SK-N-SH (cell line): ENCODE data around the gene IRX3. TPM values are rescaled to one million over a fixed set of nuclear protein-coding genes. Genes with fewer than 3 reads are reported as not detected.

ENCODE experiments used
- CTCF ChIA-PET: fragments of 300-600, 350-600 bp; formaldehyde crosslinking; extraction: SDS; loops from one replicate; lab custom pipeline; 2021; lab: Yijun Ruan, JAX
- POLR2A ChIA-PET: fragments of 350-600 bp; sonication (Branson Sonifier 250); formaldehyde crosslinking; extraction: SDS; loops from one replicate; lab custom pipeline; 2020; ENCODE audit warnings: antibody characterized with exemption, inconsistent platforms; lab: Yijun Ruan, JAX
- DNase-seq: peaks from one replicate; pipeline ENCODE4 v3.0.0; 2012
- H2AFZ ChIP-seq: fragments of 200-600 bp; sonication (generic); 2 replicates; pipeline ENCODE4 v1.8.1; 2016; ENCODE audit warnings: antibody characterized with exemption, mild to moderate bottlenecking, low read depth
- H3F3A ChIP-seq: fragments of 200-600 bp; sonication (generic); replicated peaks from 2 replicates; pipeline ENCODE3; 2016; ENCODE audit warnings: antibody characterized with exemption, mild to moderate bottlenecking; ENCODE audit not compliant: insufficient read depth
- H3K27ac ChIP-seq, 2 experiments: fragments of 200-500 bp in 1 of 2; fragments of 200-600 bp in 1 of 2; sonication (Bioruptor generic) in 1 of 2; sonication (generic), shearing (Covaris generic) in 1 of 2; 2 replicates each; pipeline versions ENCODE4 v1.5.1 to v1.6.1; 2014 to 2016; ENCODE audit warnings: low read depth in 2 of 2, inconsistent platforms in 1 of 2, low read length in 1 of 2, mild to moderate bottlenecking in 1 of 2, mixed read lengths in 1 of 2
- H3K27me3 ChIP-seq: fragments of 200-600 bp; sonication (generic), shearing (Covaris generic); 2 replicates; pipeline ENCODE4 v1.6.1; 2016; ENCODE audit warnings: mixed run types; ENCODE audit not compliant: insufficient read depth
- H3K36me3 ChIP-seq, 2 experiments: fragments of 200-500 bp in 1 of 2; fragments of 200-600 bp in 1 of 2; sonication (Bioruptor generic) in 1 of 2; sonication (generic) in 1 of 2; replicated peaks in 1 of 2; 2 replicates each; pipeline versions ENCODE3 to v1.5.1; 2014 to 2016; ENCODE audit warnings: low read length in 1 of 2, mild to moderate bottlenecking in 1 of 2; ENCODE audit not compliant: insufficient read depth in 2 of 2, control insufficient read depth in 1 of 2
- H3K4me1 ChIP-seq, 2 experiments: fragments of 200-500 bp in 1 of 2; fragments of 200-600 bp in 1 of 2; sonication (Bioruptor generic) in 1 of 2; sonication (generic), shearing (Covaris generic) in 1 of 2; 2 replicates each; pipeline versions ENCODE4 v1.5.1 to v1.6.1; 2014 to 2016; ENCODE audit warnings: low read depth in 1 of 2, low read length in 1 of 2, mixed run types in 1 of 2; ENCODE audit not compliant: insufficient read depth in 2 of 2, control insufficient read depth in 1 of 2
- H3K4me2 ChIP-seq: fragments of 200-600 bp; sonication (generic), shearing (Covaris generic); 2 replicates; pipeline ENCODE4 v1.6.1; 2017; ENCODE audit warnings: mixed run types
- H3K4me3 ChIP-seq, 2 experiments: fragments of 200-500 bp in 1 of 2; fragments of 200-600 bp in 1 of 2; sonication (Bioruptor generic) in 1 of 2; sonication (generic), shearing (Covaris generic) in 1 of 2; 2 replicates each; pipeline versions ENCODE4 v1.5.1 to v1.8.1; 2014 to 2016; ENCODE audit warnings: low read depth in 2 of 2, inconsistent platforms in 1 of 2, low read length in 1 of 2, mild to moderate bottlenecking in 1 of 2, mixed read lengths in 1 of 2, moderate library complexity in 1 of 2
- H3K79me2 ChIP-seq: fragments of 200-600 bp; sonication (generic); 2 replicates; pipeline ENCODE4 v1.8.1; 2017; ENCODE audit warnings: mild to moderate bottlenecking; ENCODE audit not compliant: insufficient read depth
- H3K9ac ChIP-seq: fragments of 200-600 bp; sonication (generic); 2 replicates; pipeline ENCODE4 v1.6.1; 2017; ENCODE audit warnings: mixed run types
- H3K9me2 ChIP-seq: fragments of 200-600 bp; sonication (generic); 2 replicates; pipeline ENCODE4 v1.6.1; 2017; ENCODE audit warnings: mixed run types
- H3K9me3 ChIP-seq: fragments of 200-600 bp; sonication (generic); 2 replicates; pipeline ENCODE4 v1.6.1; 2017; ENCODE audit warnings: mixed run types, mild to moderate bottlenecking, moderate library complexity
- H4K20me1 ChIP-seq: fragments of 200-600 bp; sonication (generic); 2 replicates; pipeline ENCODE4 v1.6.1; 2017; ENCODE audit warnings: mild to moderate bottlenecking, mixed run types; ENCODE audit not compliant: insufficient read depth
- CHD2 ChIP-seq: fragments of 150-350 bp; IDR thresholded peaks from 2 replicates; pipeline ENCODE4 v1.6.1; 2018; ENCODE audit warnings: low read length; ENCODE audit not compliant: partially characterized antibody
- ELF1 ChIP-seq: IDR thresholded peaks from 2 replicates; pipeline ENCODE4 v1.4.0; 2012
- EP300 ChIP-seq, 2 experiments: IDR thresholded peaks; 2 replicates each; pipeline versions ENCODE4 v1.4.0 to v1.6.1; 2012; ENCODE audit warnings: borderline replicate concordance in 1 of 2, low read depth in 1 of 2, low read length in 1 of 2
- EZH2phosphoT487 ChIP-seq: fragments of 200-600 bp; sonication (generic); IDR thresholded peaks from 2 replicates; pipeline ENCODE4 v1.6.1; 2017; ENCODE audit warnings: low read depth, mixed run types, mild to moderate bottlenecking, antibody characterized with exemption, moderate library complexity, borderline replicate concordance
- FOSL2 ChIP-seq: IDR thresholded peaks from 2 replicates; pipeline ENCODE4 v1.4.0; 2012; ENCODE audit warnings: low read depth, mild to moderate bottlenecking, moderate library complexity, borderline replicate concordance
- FOXJ3 ChIP-seq: sonication (generic); formaldehyde crosslinking; IDR thresholded peaks from 2 replicates; pipeline ENCODE4 v1.5.1; 2020; ENCODE audit warnings: mild to moderate bottlenecking, missing genetic modification reagents
- GABPA ChIP-seq: IDR thresholded peaks from 2 replicates; pipeline ENCODE4 v1.4.0; 2012; ENCODE audit warnings: low read depth, mild to moderate bottlenecking
- GATA2 ChIP-seq: sonication (generic); formaldehyde crosslinking; IDR thresholded peaks from 2 replicates; pipeline ENCODE4 v1.5.0; 2020; ENCODE audit warnings: mild to moderate bottlenecking, missing genetic modification reagents
- MXI1 ChIP-seq: IDR thresholded peaks from 2 replicates; pipeline ENCODE4 v1.6.1; 2012; ENCODE audit warnings: mild to moderate bottlenecking, low read depth, low read length, improper control_type of control experiment
- NRF1 ChIP-seq: IDR thresholded peaks from 2 replicates; pipeline ENCODE4 v1.6.1; 2012; ENCODE audit warnings: low read depth, mild to moderate bottlenecking, low read length
- RAD21 ChIP-seq: IDR thresholded peaks from 2 replicates; pipeline ENCODE4 v1.6.1; 2012; ENCODE audit warnings: mild to moderate bottlenecking, low read length
- RCOR1 ChIP-seq: fragments of 150-350 bp; IDR thresholded peaks from 2 replicates; pipeline ENCODE4 v1.6.1; 2017; ENCODE audit warnings: antibody characterized with exemption, low read length
- RFX5 ChIP-seq: IDR thresholded peaks from 2 replicates; pipeline ENCODE4 v1.6.1; 2012; ENCODE audit warnings: mild to moderate bottlenecking, improper control_type of control experiment, low read length
- RXRA ChIP-seq: IDR thresholded peaks from 2 replicates; pipeline ENCODE4 v1.4.0; 2012; ENCODE audit warnings: low read depth, mild to moderate bottlenecking, borderline replicate concordance
- SIN3A ChIP-seq: IDR thresholded peaks from 2 replicates; pipeline ENCODE4 v1.6.1; 2012; ENCODE audit warnings: low read depth, mild to moderate bottlenecking, low read length, moderate library complexity, borderline replicate concordance
- SMC3 ChIP-seq: IDR thresholded peaks from 2 replicates; pipeline ENCODE4 v1.6.1; 2012; ENCODE audit warnings: low read depth, low read length, improper control_type of control experiment
- TAF1 ChIP-seq: IDR thresholded peaks from 2 replicates; pipeline ENCODE4 v1.6.1; 2012; ENCODE audit warnings: low read depth, mild to moderate bottlenecking, low read length, moderate library complexity, borderline replicate concordance
- TCF12 ChIP-seq: IDR thresholded peaks from 2 replicates; pipeline ENCODE4 v1.4.0; 2012
- YY1 ChIP-seq: IDR thresholded peaks from 2 replicates; pipeline ENCODE4 v1.4.0; 2012; ENCODE audit warnings: low read depth, mild to moderate bottlenecking
- WGBS: methylation state at CpG from one replicate; pipeline ENCODE4 v1.1.6; 2017; ENCODE audit warnings: low lambda C conversion rate; 5-methylcytosine and 5-hydroxymethylcytosine counted together
- polyA plus RNA-seq, 3 experiments: library from polyadenylated mRNA; depleted of rRNA; stranded (reverse); fragments of >200 nt; gene quantifications; 2 replicates each; pipeline ENCODE4 v1.2.3, GENCODE V29; 2012
- TF ChIP-seq, protein P1 (sequence below): IDR thresholded peaks from 2 replicates; pipeline ENCODE4 v1.4.0; 2012; ENCODE audit warnings: low read depth

Gene IRX3
- polyA plus RNA-seq, 1 of the 3 experiments (the other 2 are of a cell fraction) = 7.1 TPM

DNA sequence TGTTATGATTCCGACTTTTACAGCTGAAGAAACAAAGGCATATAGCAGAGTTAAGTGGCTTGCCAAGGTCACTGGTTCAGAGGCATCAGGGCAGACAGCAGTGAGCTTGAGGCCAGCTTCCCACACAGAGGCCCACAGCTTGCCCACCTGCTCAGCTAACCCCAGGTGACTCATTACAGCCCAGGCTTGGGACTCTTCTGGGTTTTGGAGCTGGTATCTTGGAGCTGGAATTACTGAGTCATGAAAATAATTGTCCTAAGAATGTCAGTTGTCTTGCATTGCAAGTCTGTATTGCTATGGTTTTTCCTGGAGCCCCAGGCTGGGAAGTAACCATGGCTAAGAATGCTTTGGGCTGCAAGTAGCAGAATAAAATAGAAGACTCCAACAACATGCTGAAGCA lies 32.4 kb upstream of the IRX3 start:
- POLR2A ChIA-PET = no interaction called here

DNA sequence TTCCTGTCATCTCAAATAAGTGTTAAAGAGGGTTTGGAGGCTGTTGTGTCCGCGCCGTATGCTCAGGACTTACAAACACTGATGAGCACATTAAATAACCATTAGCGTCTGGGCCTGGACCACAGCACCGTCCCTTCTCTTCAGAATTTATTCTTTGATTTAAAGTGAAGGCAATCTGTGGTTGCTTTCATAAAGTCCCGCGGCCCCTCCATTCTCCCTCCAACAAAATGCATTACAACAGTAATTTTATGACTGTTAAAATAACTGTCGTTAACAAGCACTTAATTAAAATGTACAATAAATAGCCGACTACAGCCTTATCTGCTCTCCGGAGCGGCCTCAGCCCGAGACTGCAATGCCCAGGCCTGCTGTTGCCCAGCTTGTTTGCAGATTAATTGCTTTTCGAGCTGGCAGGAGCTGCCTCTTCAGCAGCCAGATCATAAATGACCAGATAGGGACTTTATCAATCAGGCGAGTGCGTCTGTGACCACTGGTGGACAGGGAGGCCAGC lies 30.6 kb upstream of the IRX3 start:
- ChIA-PET POLR2A (no interaction called here), CTCF (interaction anchor here (1.0 kb wide), 2 partner anchors 9 to 11 kb away, joined by 3 read pairs; no protein-coding TSS in a partner anchor)
- Histone ChIP-seq H3K4me2 (no peak overlapping the region), H2AFZ (no peak overlapping the region), H3F3A (no peaks in the 10 kb centered on the region), H3K4me1 (peaks cover 0 to 14% of the 10 kb centered on the region in 2 experiments; a peak in 1 of 4 replicates), H4K20me1 (no peaks in the 10 kb centered on the region), H3K27ac (peak overlapping the region in 1 of 2 experiments; percentile 36; a peak in 1 of 4 replicates), H3K9me3 (no peaks in the 10 kb centered on the region), H3K79me2 (no peaks in the 10 kb centered on the region), H3K27me3 (no peaks in the 10 kb centered on the region), H3K9me2 (no peaks in the 10 kb centered on the region), H3K4me3 (no peak overlapping the region; a peak in 1 of 4 replicates), H3K36me3 (no peaks in the 10 kb centered on the region), H3K9ac (no peak overlapping the region)
- TF ChIP-seq YY1 (no peak), RAD21 (peak; percentile 45), CHD2 (peak; percentile 55), FOXJ3 (CRISPR knock-in tag) (peak; percentile 68; the same call in 1 of the 2 replicates), TCF12 (peak; percentile 26; the same call in 1 of the 2 replicates), RCOR1 (peak; percentile 94), GABPA (no peak), GATA2 (CRISPR knock-in tag) (peak; percentile 98), RFX5 (no peak), EP300 (IDR thresholded peaks at IDR 0.05; ENCODE audit: borderline replicate concordance in 1 of 2, low read depth in 1 of 2, low read length in 1 of 2) (0 out of 4 replicates have a peak, but pooled peaks of 1 of the 2 experiments have one; percentile 60)
- WGBS = 65% methylated on average over 15 of the region's 15 CpGs
- peak; percentile 82 for DNase-seq

More for the DNA sequence above, 32.4 kb upstream of the IRX3 start:
- no peak for TF ChIP-seq NRF1
- TF ChIP-seq, protein P1, sequence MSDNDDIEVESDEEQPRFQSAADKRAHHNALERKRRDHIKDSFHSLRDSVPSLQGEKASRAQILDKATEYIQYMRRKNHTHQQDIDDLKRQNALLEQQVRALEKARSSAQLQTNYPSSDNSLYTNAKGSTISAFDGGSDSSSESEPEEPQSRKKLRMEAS = no peak
- no peak for TF ChIP-seq RXRA
- TF ChIP-seq YY1 = no peak
- TF ChIP-seq FOSL2 = no peak
- no peak for TF ChIP-seq GATA2 (CRISPR knock-in tag)
- no peak for TF ChIP-seq EZH2phosphoT487
- TF ChIP-seq ELF1 = no peak
- no peak for TF ChIP-seq SIN3A
- TF ChIP-seq GABPA = no peak
- no peak for TF ChIP-seq TAF1
- no peak for TF ChIP-seq MXI1
- no peak for TF ChIP-seq RFX5
- TF ChIP-seq SMC3 = no peak
- TF ChIP-seq CHD2 = no peak
- TF ChIP-seq, all 33 proteins: peak for 0
- no peak for DNase-seq
- CTCF ChIA-PET = no interaction called here
- Histone ChIP-seq H3K9me2 (no peaks in the 10 kb centered on the region), H3K27me3 (no peaks in the 10 kb centered on the region), H3K36me3 (no peaks in the 10 kb centered on the region), H2AFZ (no peak overlapping the region), H3K79me2 (no peaks in the 10 kb centered on the region), H3K9me3 (no peaks in the 10 kb centered on the region), H4K20me1 (no peaks in the 10 kb centered on the region), H3K9ac (no peak overlapping the region), H3F3A (no peaks in the 10 kb centered on the region), H3K27ac (no peak overlapping the region), H3K4me3 (no peak overlapping the region), H3K4me1 (peaks cover 0 to 14% of the 10 kb centered on the region in 2 experiments; a peak in 1 of 4 replicates), H3K4me2 (no peak overlapping the region)
- WGBS = 50% methylated on average over 1 of the region's 1 CpG
